ENCODE data around the gene AGA.

Gene AGA

GRCh38 chr4:177391287-177391686 lies 51.0 kb downstream of the AGA start:
- no peak for DNase-seq (ENCODE audit: low read depth, low spot score)

- no peak for DNase-seq (ENCODE audit: low read depth, low spot score)
These were observed 55.9 kb downstream of the AGA start for GRCh38 chr4:177386278-177386815.

- DNase-seq (ENCODE audit: low read depth, low spot score) = no peak
These were observed 56.5 kb downstream of the AGA start for GRCh38 chr4:177385576-177386277.

- no peak for DNase-seq (ENCODE audit: low read depth, low spot score)
These were observed 57.3 kb downstream of the AGA start for GRCh38 chr4:177384856-177385397.

GRCh38 chr4:177381762-177382310 lies 60.4 kb downstream of the AGA start:
- no peak for DNase-seq (ENCODE audit: low read depth, low spot score)

All from activated CD4-positive, CD25-positive, alpha-beta regulatory T cell treated with anti-CD3 and anti-CD28 coated beads, Interleukin-2, amount 50 U/mL, for 16 hours (primary cell).